NCI-H2196 treated with DMSO at 0.1 percent for 48 hours (cell line): ENCODE data around the gene TLK2.
"Not testable (repeated sequence)": the region's sequence is repeated elsewhere in the genome, so short reads cannot be mapped to it uniquely, and the experiment has no call there.

Source experiments
- DNase-seq: peaks from one replicate; lab custom pipeline; 2025; ENCODE audit not compliant: unreplicated experiment; lab: John Stamatoyannopoulos, UW

Gene TLK2

GRCh38 chr17:62597920-62598319 lies 119.3 kb downstream of the TLK2 start:
- no peak for DNase-seq

GRCh38 chr17:62599964-62600657 lies 121.5 kb downstream of the TLK2 start:
- DNase-seq: no peak

GRCh38 chr17:62600805-62601204 lies 122.2 kb downstream of the TLK2 start:
- DNase-seq: no peak

GRCh38 chr17:62601471-62601870 lies 122.8 kb downstream of the TLK2 start:
- DNase-seq: no peak

- not testable (repeated sequence) for DNase-seq
Measured at GRCh38 chr17:62603783-62604182, 125.2 kb downstream of the TLK2 start.

GRCh38 chr17:62605588-62605987 lies 127.0 kb downstream of the TLK2 start:
- DNase-seq: no peak

- no peak for DNase-seq
Measured at GRCh38 chr17:62611292-62611691, 132.7 kb downstream of the TLK2 start.

- no peak for DNase-seq
Measured at GRCh38 chr17:62611728-62612127, 133.1 kb downstream of the TLK2 start.

GRCh38 chr17:62612289-62612688 lies 133.7 kb downstream of the TLK2 start:
- not testable (repeated sequence) for DNase-seq

- DNase-seq: not testable (repeated sequence)
Measured at GRCh38 chr17:62613095-62613494, 134.5 kb downstream of the TLK2 start.

GRCh38 chr17:62614142-62614541 lies 135.5 kb downstream of the TLK2 start:
- no peak for DNase-seq

GRCh38 chr17:62615503-62615902 lies 136.9 kb downstream of the TLK2 start:
- DNase-seq: no peak

GRCh38 chr17:62616993-62617893 lies 138.6 kb downstream of the TLK2 start:
- DNase-seq: no peak

GRCh38 chr17:62617894-62618472 lies 139.4 kb downstream of the TLK2 start:
- no peak for DNase-seq

- DNase-seq: no peak
Measured at GRCh38 chr17:62618647-62619416, 140.2 kb downstream of the TLK2 start.

- no peak for DNase-seq
Measured at GRCh38 chr17:62619417-62620155, 141.0 kb downstream of the TLK2 start.

GRCh38 chr17:62621223-62621622 lies 142.6 kb downstream of the TLK2 start:
- DNase-seq: no peak

- no peak for DNase-seq
Measured at GRCh38 chr17:62625184-62625869, 146.7 kb downstream of the TLK2 start.

GRCh38 chr17:62625870-62626200 lies 147.2 kb downstream of the TLK2 start:
- no peak for DNase-seq

- no peak for DNase-seq
Measured at GRCh38 chr17:62626719-62627218, 148.1 kb downstream of the TLK2 start.
